SK-N-SH (cell line): ENCODE results near the gene ARHGAP1. TPM values are rescaled to one million over a fixed set of nuclear protein-coding genes. Genes with fewer than 3 reads are reported as not detected.

ENCODE experiments used
- CTCF ChIA-PET: fragments of 300-600, 350-600 bp; formaldehyde crosslinking; extraction: SDS; loops from one replicate; lab custom pipeline; 2021; lab: Yijun Ruan, JAX
- POLR2A ChIA-PET: fragments of 350-600 bp; sonication (Branson Sonifier 250); formaldehyde crosslinking; extraction: SDS; loops from one replicate; lab custom pipeline; 2020; ENCODE audit warnings: antibody characterized with exemption, inconsistent platforms; lab: Yijun Ruan, JAX
- DNase-seq: peaks from one replicate; pipeline ENCODE4 v3.0.0; 2012
- H2AFZ ChIP-seq: fragments of 200-600 bp; sonication (generic); 2 replicates; pipeline ENCODE4 v1.8.1; 2016; ENCODE audit warnings: antibody characterized with exemption, mild to moderate bottlenecking, low read depth
- H3F3A ChIP-seq: fragments of 200-600 bp; sonication (generic); replicated peaks from 2 replicates; pipeline ENCODE3; 2016; ENCODE audit warnings: antibody characterized with exemption, mild to moderate bottlenecking; ENCODE audit not compliant: insufficient read depth
- H3K27ac ChIP-seq, 2 experiments: fragments of 200-500 bp in 1 of 2; fragments of 200-600 bp in 1 of 2; sonication (Bioruptor generic) in 1 of 2; sonication (generic), shearing (Covaris generic) in 1 of 2; 2 replicates each; pipeline versions ENCODE4 v1.5.1 to v1.6.1; 2014 to 2016; ENCODE audit warnings: low read depth in 2 of 2, inconsistent platforms in 1 of 2, low read length in 1 of 2, mild to moderate bottlenecking in 1 of 2, mixed read lengths in 1 of 2
- H3K27me3 ChIP-seq: fragments of 200-600 bp; sonication (generic), shearing (Covaris generic); 2 replicates; pipeline ENCODE4 v1.6.1; 2016; ENCODE audit warnings: mixed run types; ENCODE audit not compliant: insufficient read depth
- H3K36me3 ChIP-seq, 2 experiments: fragments of 200-500 bp in 1 of 2; fragments of 200-600 bp in 1 of 2; sonication (Bioruptor generic) in 1 of 2; sonication (generic) in 1 of 2; replicated peaks in 1 of 2; 2 replicates each; pipeline versions ENCODE3 to v1.5.1; 2014 to 2016; ENCODE audit warnings: low read length in 1 of 2, mild to moderate bottlenecking in 1 of 2; ENCODE audit not compliant: insufficient read depth in 2 of 2, control insufficient read depth in 1 of 2
- H3K4me1 ChIP-seq, 2 experiments: fragments of 200-500 bp in 1 of 2; fragments of 200-600 bp in 1 of 2; sonication (Bioruptor generic) in 1 of 2; sonication (generic), shearing (Covaris generic) in 1 of 2; 2 replicates each; pipeline versions ENCODE4 v1.5.1 to v1.6.1; 2014 to 2016; ENCODE audit warnings: low read depth in 1 of 2, low read length in 1 of 2, mixed run types in 1 of 2; ENCODE audit not compliant: insufficient read depth in 2 of 2, control insufficient read depth in 1 of 2
- H3K4me2 ChIP-seq: fragments of 200-600 bp; sonication (generic), shearing (Covaris generic); 2 replicates; pipeline ENCODE4 v1.6.1; 2017; ENCODE audit warnings: mixed run types
- H3K4me3 ChIP-seq, 2 experiments: fragments of 200-500 bp in 1 of 2; fragments of 200-600 bp in 1 of 2; sonication (Bioruptor generic) in 1 of 2; sonication (generic), shearing (Covaris generic) in 1 of 2; 2 replicates each; pipeline versions ENCODE4 v1.5.1 to v1.8.1; 2014 to 2016; ENCODE audit warnings: low read depth in 2 of 2, inconsistent platforms in 1 of 2, low read length in 1 of 2, mild to moderate bottlenecking in 1 of 2, mixed read lengths in 1 of 2, moderate library complexity in 1 of 2
- H3K79me2 ChIP-seq: fragments of 200-600 bp; sonication (generic); 2 replicates; pipeline ENCODE4 v1.8.1; 2017; ENCODE audit warnings: mild to moderate bottlenecking; ENCODE audit not compliant: insufficient read depth
- H3K9ac ChIP-seq: fragments of 200-600 bp; sonication (generic); 2 replicates; pipeline ENCODE4 v1.6.1; 2017; ENCODE audit warnings: mixed run types
- H3K9me2 ChIP-seq: fragments of 200-600 bp; sonication (generic); 2 replicates; pipeline ENCODE4 v1.6.1; 2017; ENCODE audit warnings: mixed run types
- H3K9me3 ChIP-seq: fragments of 200-600 bp; sonication (generic); 2 replicates; pipeline ENCODE4 v1.6.1; 2017; ENCODE audit warnings: mixed run types, mild to moderate bottlenecking, moderate library complexity
- H4K20me1 ChIP-seq: fragments of 200-600 bp; sonication (generic); 2 replicates; pipeline ENCODE4 v1.6.1; 2017; ENCODE audit warnings: mild to moderate bottlenecking, mixed run types; ENCODE audit not compliant: insufficient read depth
- EZH2phosphoT487 ChIP-seq: fragments of 200-600 bp; sonication (generic); IDR thresholded peaks from 2 replicates; pipeline ENCODE4 v1.6.1; 2017; ENCODE audit warnings: low read depth, mixed run types, mild to moderate bottlenecking, antibody characterized with exemption, moderate library complexity, borderline replicate concordance
- FOXJ3 ChIP-seq: sonication (generic); formaldehyde crosslinking; IDR thresholded peaks from 2 replicates; pipeline ENCODE4 v1.5.1; 2020; ENCODE audit warnings: mild to moderate bottlenecking, missing genetic modification reagents
- GATA2 ChIP-seq: sonication (generic); formaldehyde crosslinking; IDR thresholded peaks from 2 replicates; pipeline ENCODE4 v1.5.0; 2020; ENCODE audit warnings: mild to moderate bottlenecking, missing genetic modification reagents
- JUND ChIP-seq: IDR thresholded peaks from 2 replicates; pipeline ENCODE4 v1.4.0; 2012
- MEF2A ChIP-seq: IDR thresholded peaks from 2 replicates; pipeline ENCODE4 v1.4.0; 2012; ENCODE audit warnings: low read depth, borderline replicate concordance
- MXI1 ChIP-seq: IDR thresholded peaks from 2 replicates; pipeline ENCODE4 v1.6.1; 2012; ENCODE audit warnings: mild to moderate bottlenecking, low read depth, low read length, improper control_type of control experiment
- NRF1 ChIP-seq: IDR thresholded peaks from 2 replicates; pipeline ENCODE4 v1.6.1; 2012; ENCODE audit warnings: low read depth, mild to moderate bottlenecking, low read length
- RAD21 ChIP-seq: IDR thresholded peaks from 2 replicates; pipeline ENCODE4 v1.6.1; 2012; ENCODE audit warnings: mild to moderate bottlenecking, low read length
- RXRA ChIP-seq: IDR thresholded peaks from 2 replicates; pipeline ENCODE4 v1.4.0; 2012; ENCODE audit warnings: low read depth, mild to moderate bottlenecking, borderline replicate concordance
- TAF1 ChIP-seq: IDR thresholded peaks from 2 replicates; pipeline ENCODE4 v1.6.1; 2012; ENCODE audit warnings: low read depth, mild to moderate bottlenecking, low read length, moderate library complexity, borderline replicate concordance
- TCF12 ChIP-seq: IDR thresholded peaks from 2 replicates; pipeline ENCODE4 v1.4.0; 2012
- TEAD4 ChIP-seq: IDR thresholded peaks from 2 replicates; pipeline ENCODE4 v1.4.0; 2012; ENCODE audit warnings: mild to moderate bottlenecking, borderline replicate concordance; ENCODE audit not compliant: insufficient read depth
- WGBS: methylation state at CpG from one replicate; pipeline ENCODE4 v1.1.6; 2017; ENCODE audit warnings: low lambda C conversion rate; 5-methylcytosine and 5-hydroxymethylcytosine counted together
- polyA plus RNA-seq, 3 experiments: library from polyadenylated mRNA; depleted of rRNA; stranded (reverse); fragments of >200 nt; gene quantifications; 2 replicates each; pipeline ENCODE4 v1.2.3, GENCODE V29; 2012
- TF ChIP-seq, protein P1 (sequence below): IDR thresholded peaks from 2 replicates; pipeline ENCODE4; 2012
- TF ChIP-seq, protein P2 (sequence below): IDR thresholded peaks from 2 replicates; pipeline ENCODE4 v1.4.0; 2012; ENCODE audit warnings: low read depth, borderline replicate concordance
- TF ChIP-seq, protein P3 (sequence below): IDR thresholded peaks from 2 replicates; pipeline ENCODE4 v1.6.1; 2012; ENCODE audit warnings: mild to moderate bottlenecking, low read depth, low read length, moderate library complexity

Gene ARHGAP1
- polyA plus RNA-seq, 1 of the 3 experiments (the other 2 are of a cell fraction) = 27.1 TPM

DNA sequence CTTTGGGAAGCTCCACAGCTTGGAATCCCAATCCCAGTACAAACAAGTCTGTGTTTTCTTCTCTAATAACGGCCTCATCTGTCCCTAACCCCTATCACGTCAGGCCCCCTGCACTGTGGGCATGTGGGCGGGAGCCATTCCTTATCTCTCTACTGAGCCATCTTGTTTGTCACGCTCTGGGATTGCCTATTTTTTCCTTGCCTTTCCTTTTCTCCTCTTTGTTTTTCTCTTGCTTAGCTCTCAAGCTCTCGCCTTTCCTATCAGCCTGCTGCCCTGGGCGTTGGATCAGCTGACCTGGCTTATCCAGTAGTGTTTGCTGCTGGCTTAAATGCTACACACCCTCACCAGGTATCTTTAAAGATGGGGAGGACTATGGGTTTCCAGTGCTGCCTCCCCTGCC lies 35.8 kb downstream of the ARHGAP1 start:
- H4K20me1 ChIP-seq = no peaks in the 10 kb centered on the region
- no peak overlapping the region for H3K27ac ChIP-seq
- WGBS = 87% methylated on average over 6 of the region's 6 CpGs
- ChIA-PET POLR2A (no interaction called here), CTCF (no interaction called here)
- no peaks in the 10 kb centered on the region for H3K4me1 ChIP-seq
- no peaks in the 10 kb centered on the region for H3K79me2 ChIP-seq
- no peak overlapping the region for H2AFZ ChIP-seq
- no peaks in the 10 kb centered on the region for H3F3A ChIP-seq
- no peak overlapping the region for H3K4me3 ChIP-seq
- TF ChIP-seq TCF12 = no peak
- no peak for TF ChIP-seq RXRA
- TF ChIP-seq TAF1 = no peak
- TF ChIP-seq, protein P1, sequence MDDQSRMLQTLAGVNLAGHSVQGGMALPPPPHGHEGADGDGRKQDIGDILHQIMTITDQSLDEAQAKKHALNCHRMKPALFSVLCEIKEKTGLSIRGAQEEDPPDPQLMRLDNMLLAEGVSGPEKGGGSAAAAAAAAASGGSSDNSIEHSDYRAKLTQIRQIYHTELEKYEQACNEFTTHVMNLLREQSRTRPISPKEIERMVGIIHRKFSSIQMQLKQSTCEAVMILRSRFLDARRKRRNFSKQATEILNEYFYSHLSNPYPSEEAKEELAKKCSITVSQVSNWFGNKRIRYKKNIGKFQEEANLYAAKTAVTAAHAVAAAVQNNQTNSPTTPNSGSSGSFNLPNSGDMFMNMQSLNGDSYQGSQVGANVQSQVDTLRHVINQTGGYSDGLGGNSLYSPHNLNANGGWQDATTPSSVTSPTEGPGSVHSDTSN = no peak
- TF ChIP-seq RAD21 = no peak
- no peak for TF ChIP-seq TEAD4
- TF ChIP-seq, protein P2, sequence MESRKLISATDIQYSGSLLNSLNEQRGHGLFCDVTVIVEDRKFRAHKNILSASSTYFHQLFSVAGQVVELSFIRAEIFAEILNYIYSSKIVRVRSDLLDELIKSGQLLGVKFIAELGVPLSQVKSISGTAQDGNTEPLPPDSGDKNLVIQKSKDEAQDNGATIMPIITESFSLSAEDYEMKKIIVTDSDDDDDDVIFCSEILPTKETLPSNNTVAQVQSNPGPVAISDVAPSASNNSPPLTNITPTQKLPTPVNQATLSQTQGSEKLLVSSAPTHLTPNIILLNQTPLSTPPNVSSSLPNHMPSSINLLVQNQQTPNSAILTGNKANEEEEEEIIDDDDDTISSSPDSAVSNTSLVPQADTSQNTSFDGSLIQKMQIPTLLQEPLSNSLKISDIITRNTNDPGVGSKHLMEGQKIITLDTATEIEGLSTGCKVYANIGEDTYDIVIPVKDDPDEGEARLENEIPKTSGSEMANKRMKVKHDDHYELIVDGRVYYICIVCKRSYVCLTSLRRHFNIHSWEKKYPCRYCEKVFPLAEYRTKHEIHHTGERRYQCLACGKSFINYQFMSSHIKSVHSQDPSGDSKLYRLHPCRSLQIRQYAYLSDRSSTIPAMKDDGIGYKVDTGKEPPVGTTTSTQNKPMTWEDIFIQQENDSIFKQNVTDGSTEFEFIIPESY = no peak
- TF ChIP-seq FOXJ3 (CRISPR knock-in tag) = no peak
- TF ChIP-seq EZH2phosphoT487 = no peak
- TF ChIP-seq JUND = no peak
- no peak for TF ChIP-seq GATA2 (CRISPR knock-in tag)
- TF ChIP-seq, protein P3, sequence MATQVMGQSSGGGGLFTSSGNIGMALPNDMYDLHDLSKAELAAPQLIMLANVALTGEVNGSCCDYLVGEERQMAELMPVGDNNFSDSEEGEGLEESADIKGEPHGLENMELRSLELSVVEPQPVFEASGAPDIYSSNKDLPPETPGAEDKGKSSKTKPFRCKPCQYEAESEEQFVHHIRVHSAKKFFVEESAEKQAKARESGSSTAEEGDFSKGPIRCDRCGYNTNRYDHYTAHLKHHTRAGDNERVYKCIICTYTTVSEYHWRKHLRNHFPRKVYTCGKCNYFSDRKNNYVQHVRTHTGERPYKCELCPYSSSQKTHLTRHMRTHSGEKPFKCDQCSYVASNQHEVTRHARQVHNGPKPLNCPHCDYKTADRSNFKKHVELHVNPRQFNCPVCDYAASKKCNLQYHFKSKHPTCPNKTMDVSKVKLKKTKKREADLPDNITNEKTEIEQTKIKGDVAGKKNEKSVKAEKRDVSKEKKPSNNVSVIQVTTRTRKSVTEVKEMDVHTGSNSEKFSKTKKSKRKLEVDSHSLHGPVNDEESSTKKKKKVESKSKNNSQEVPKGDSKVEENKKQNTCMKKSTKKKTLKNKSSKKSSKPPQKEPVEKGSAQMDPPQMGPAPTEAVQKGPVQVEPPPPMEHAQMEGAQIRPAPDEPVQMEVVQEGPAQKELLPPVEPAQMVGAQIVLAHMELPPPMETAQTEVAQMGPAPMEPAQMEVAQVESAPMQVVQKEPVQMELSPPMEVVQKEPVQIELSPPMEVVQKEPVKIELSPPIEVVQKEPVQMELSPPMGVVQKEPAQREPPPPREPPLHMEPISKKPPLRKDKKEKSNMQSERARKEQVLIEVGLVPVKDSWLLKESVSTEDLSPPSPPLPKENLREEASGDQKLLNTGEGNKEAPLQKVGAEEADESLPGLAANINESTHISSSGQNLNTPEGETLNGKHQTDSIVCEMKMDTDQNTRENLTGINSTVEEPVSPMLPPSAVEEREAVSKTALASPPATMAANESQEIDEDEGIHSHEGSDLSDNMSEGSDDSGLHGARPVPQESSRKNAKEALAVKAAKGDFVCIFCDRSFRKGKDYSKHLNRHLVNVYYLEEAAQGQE = no peak
- TF ChIP-seq NRF1 = no peak
- TF ChIP-seq MXI1 = no peak
- no peak for TF ChIP-seq MEF2A
- TF ChIP-seq, all 33 proteins: peak for 0
- no peak for DNase-seq
- no peaks in the 10 kb centered on the region for H3K27me3 ChIP-seq
- no peaks in the 10 kb centered on the region for H3K9me2 ChIP-seq
- no peak overlapping the region for H3K9ac ChIP-seq
- H3K9me3 ChIP-seq = no peaks in the 10 kb centered on the region
- H3K4me2 ChIP-seq = no peak overlapping the region
- H3K36me3 ChIP-seq = peaks cover 42 to 69% of the 10 kb centered on the region in 2 experiments
